Fibroblast of lung (primary cell): ENCODE data around the gene C6orf15.

ENCODE experiments used
- EZH2 ChIP-seq: IDR thresholded peaks from 2 replicates; pipeline ENCODE4 v1.5.1; 2012; ENCODE audit warnings: low read length, control low read depth, mild to moderate bottlenecking; ENCODE audit errors: missing control alignments
- TF ChIP-seq, protein P1 (sequence below), 2 donors: IDR thresholded peaks in 1 of 2; conservative IDR thresholded peaks in 1 of 2; 1 replicate in 1 of 2; 2 replicates in 1 of 2; pipeline ENCODE4 v1.5.1; 2011 to 2012; ENCODE audit warnings: low read length in 2 of 2, control low read depth in 1 of 2, inconsistent platforms in 1 of 2, low read depth in 1 of 2, mild to moderate bottlenecking in 1 of 2

GRCh38 chr6:31092238-31092637 is 20.1 kb downstream of the C6orf15 start:
- TF ChIP-seq, protein P1, sequence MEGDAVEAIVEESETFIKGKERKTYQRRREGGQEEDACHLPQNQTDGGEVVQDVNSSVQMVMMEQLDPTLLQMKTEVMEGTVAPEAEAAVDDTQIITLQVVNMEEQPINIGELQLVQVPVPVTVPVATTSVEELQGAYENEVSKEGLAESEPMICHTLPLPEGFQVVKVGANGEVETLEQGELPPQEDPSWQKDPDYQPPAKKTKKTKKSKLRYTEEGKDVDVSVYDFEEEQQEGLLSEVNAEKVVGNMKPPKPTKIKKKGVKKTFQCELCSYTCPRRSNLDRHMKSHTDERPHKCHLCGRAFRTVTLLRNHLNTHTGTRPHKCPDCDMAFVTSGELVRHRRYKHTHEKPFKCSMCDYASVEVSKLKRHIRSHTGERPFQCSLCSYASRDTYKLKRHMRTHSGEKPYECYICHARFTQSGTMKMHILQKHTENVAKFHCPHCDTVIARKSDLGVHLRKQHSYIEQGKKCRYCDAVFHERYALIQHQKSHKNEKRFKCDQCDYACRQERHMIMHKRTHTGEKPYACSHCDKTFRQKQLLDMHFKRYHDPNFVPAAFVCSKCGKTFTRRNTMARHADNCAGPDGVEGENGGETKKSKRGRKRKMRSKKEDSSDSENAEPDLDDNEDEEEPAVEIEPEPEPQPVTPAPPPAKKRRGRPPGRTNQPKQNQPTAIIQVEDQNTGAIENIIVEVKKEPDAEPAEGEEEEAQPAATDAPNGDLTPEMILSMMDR (conservative IDR thresholded peaks at IDR 0.05 in 1 of 2, IDR thresholded peaks at IDR 0.05 in 1 of 2; ENCODE audit: low read depth in 1 of 2, low read length in 2 of 2), result no peak
- TF ChIP-seq EZH2, result no peak
